Type B pancreatic cell (in vitro differentiated cells): ENCODE data around the gene LZTR1. TPM values are rescaled to one million over a fixed set of nuclear protein-coding genes. Genes with fewer than 3 reads are reported as not detected.

Source experiments
- DNase-seq: peaks from one replicate; pipeline ENCODE4 v3.0.0; 2021; ENCODE audit warnings: mixed read lengths; ENCODE audit not compliant: unreplicated experiment; ENCODE audit errors: extremely low spot score
- H3K27ac Mint-ChIP-seq: 2 replicates; pipeline ENCODE4 v1.8.0; 2021; ENCODE audit warnings: mild to moderate bottlenecking, mixed read lengths
- H3K27me3 Mint-ChIP-seq: 2 replicates; pipeline ENCODE4 v1.8.0; 2021; ENCODE audit warnings: mixed read lengths
- H3K36me3 Mint-ChIP-seq: 2 replicates; pipeline ENCODE4 v1.8.0; 2021; ENCODE audit warnings: mixed read lengths
- H3K4me1 Mint-ChIP-seq: one replicate; pipeline ENCODE4 v1.8.0; 2021; ENCODE audit warnings: mixed read lengths; ENCODE audit not compliant: unreplicated experiment
- H3K4me3 Mint-ChIP-seq: 2 replicates; pipeline ENCODE4 v1.8.0; 2021; ENCODE audit warnings: mild to moderate bottlenecking, mixed read lengths
- H3K9me3 Mint-ChIP-seq: 2 replicates; pipeline ENCODE4 v1.8.0; 2021; ENCODE audit warnings: mixed read lengths
- total RNA-seq: library from RNA; stranded (reverse); gene quantifications from 2 replicates; pipeline ENCODE4 v1.2.1, GENCODE V29; 2021; ENCODE audit warnings: low replicate concordance
- TF ChIP-seq, protein P1 (sequence below): fragments of 200-600 bp; sonication (generic); conservative IDR thresholded peaks from 2 replicates; pipeline ENCODE4 v1.5.0; 2021; ENCODE audit warnings: antibody characterized with exemption, mild to moderate bottlenecking

Gene LZTR1
- total RNA-seq, 1 donor from 2014 or later, result 102 TPM

DNA sequence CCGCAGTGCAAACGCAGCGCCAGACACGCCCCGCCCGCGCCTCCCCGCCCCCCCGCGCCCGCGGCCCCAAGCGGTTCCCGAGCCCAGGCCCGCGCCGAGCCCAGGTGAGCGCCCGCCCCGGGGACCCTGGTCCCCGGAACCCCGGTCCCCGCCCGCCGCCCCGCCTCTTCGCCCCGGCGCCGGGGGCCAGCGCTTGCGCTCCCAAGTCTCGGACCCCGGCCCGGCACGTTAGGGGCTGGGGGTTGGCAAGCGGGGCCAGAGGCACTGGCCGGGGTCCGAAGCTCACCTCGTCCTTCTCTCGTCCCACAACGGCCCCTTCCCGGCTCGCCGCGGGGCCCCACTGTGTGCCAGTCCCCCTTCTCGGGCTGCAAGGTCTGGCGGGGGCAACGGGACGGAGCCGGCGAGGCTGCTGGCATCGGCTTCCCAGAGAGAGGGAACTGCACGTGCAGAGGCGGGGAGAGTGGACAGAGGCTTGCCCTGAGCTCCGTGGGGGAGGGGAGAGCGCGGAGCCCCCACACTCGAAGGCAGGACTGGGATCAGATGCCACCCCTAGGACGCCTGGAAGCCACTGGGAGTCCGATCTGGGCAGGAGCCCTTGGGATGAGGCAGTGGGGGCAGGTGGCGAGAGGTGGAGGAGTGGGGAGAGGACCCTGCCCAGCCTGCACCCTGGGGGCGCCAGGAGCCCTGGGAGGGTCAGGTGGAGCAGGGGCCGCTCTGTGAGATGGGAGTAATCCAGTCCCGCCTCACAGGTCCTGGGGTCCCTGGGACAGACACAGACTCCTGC is 16.8 kb upstream of the LZTR1 start:
- H3K27me3 Mint-ChIP-seq, result peaks cover 15% of the 10 kb centered on the region
- no peak for DNase-seq
- H3K9me3 Mint-ChIP-seq, result no peaks in the 10 kb centered on the region
- H3K36me3 Mint-ChIP-seq, result no peaks in the 10 kb centered on the region
- H3K4me3 Mint-ChIP-seq, result no peak overlapping the region
- no peak overlapping the region for H3K27ac Mint-ChIP-seq
- H3K4me1 Mint-ChIP-seq, result peaks cover 9% of the 10 kb centered on the region
- TF ChIP-seq, protein P1, sequence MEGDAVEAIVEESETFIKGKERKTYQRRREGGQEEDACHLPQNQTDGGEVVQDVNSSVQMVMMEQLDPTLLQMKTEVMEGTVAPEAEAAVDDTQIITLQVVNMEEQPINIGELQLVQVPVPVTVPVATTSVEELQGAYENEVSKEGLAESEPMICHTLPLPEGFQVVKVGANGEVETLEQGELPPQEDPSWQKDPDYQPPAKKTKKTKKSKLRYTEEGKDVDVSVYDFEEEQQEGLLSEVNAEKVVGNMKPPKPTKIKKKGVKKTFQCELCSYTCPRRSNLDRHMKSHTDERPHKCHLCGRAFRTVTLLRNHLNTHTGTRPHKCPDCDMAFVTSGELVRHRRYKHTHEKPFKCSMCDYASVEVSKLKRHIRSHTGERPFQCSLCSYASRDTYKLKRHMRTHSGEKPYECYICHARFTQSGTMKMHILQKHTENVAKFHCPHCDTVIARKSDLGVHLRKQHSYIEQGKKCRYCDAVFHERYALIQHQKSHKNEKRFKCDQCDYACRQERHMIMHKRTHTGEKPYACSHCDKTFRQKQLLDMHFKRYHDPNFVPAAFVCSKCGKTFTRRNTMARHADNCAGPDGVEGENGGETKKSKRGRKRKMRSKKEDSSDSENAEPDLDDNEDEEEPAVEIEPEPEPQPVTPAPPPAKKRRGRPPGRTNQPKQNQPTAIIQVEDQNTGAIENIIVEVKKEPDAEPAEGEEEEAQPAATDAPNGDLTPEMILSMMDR, result no peak

- DNase-seq, result no peak
- H3K4me1 Mint-ChIP-seq, result peaks cover 12% of the 10 kb centered on the region
- H3K4me3 Mint-ChIP-seq, result no peak overlapping the region
- TF ChIP-seq, protein P1, result no peak
- no peaks in the 10 kb centered on the region for H3K36me3 Mint-ChIP-seq
- no peak overlapping the region for H3K27ac Mint-ChIP-seq
- peaks cover 15% of the 10 kb centered on the region for H3K27me3 Mint-ChIP-seq
- no peaks in the 10 kb centered on the region for H3K9me3 Mint-ChIP-seq
These were observed 15.9 kb upstream of the LZTR1 start for GRCh38 chr22:20965888-20966855.

DNA sequence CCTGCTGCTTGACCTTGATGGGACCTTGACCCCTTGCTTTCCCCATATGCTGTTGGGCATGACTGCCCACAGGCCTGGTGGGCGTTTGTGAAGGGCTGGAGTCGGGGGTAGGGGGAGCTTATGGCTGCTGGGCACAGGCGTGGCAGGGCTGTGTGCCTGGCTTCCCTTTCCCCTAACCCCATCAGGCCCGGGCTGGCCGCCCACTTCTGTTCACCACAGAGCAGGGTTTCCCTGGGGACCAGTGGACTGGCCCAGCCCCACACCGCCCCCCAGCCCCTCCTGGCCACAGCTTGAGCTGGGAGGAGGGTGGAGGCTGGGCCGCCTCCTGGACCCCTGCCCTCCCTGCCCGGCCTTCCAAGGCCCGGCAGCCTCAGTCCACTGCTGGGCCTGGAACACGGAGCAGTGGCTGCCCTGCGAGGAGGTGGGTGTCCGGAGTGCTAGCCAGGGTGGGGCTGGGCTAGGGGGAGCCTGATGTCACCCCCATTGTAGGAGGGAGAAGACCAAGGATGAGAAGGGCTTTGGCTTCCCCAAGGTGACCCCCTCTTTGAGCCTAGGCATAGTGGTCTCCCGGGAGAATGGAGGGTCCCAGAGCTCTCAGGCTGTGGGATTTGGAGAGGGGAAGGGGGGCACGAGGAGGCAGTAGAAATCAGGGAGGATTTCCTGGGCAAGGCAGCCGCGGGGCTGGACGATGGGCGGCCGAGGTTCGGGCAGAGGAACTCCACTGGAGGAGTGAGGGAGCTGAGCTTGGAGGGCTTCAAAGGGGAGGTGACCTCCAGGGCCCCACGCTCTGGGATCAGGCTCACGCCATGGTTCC is 15.0 kb upstream of the LZTR1 start, which contains the start of gene AIFM3:
AIFM3 (plus strand) TSS at position 373 of the 814 bp plus-strand sequence. CDS start 690 bp downstream, outside the sequence.
- Mint-ChIP-seq H3K36me3 (no peaks in the 10 kb centered on the region), H3K4me1 (peaks cover 15% of the 10 kb centered on the region), H3K27ac (no peak within 1 kb of the TSS), H3K4me3 (no peak within 1 kb of the TSS), H3K9me3 (no peaks in the 10 kb centered on the region), H3K27me3 (peaks cover 11% of the 10 kb centered on the region)
- TF ChIP-seq, protein P1, result no peak
- DNase-seq, result no peak

GRCh38 chr22:20967697-20968211 is 14.3 kb upstream of the LZTR1 start:
- Mint-ChIP-seq H3K36me3 (no peaks in the 10 kb centered on the region), H3K4me3 (no peak overlapping the region), H3K4me1 (peaks cover 15% of the 10 kb centered on the region), H3K9me3 (no peaks in the 10 kb centered on the region), H3K27me3 (peaks cover 11% of the 10 kb centered on the region), H3K27ac (no peak overlapping the region)
- DNase-seq, result no peak
- TF ChIP-seq, protein P1, result no peak
